GM12872 (cell line): ENCODE results near the gene PCP4.

Source experiments
- TF ChIP-seq, protein P1 (sequence below): IDR thresholded peaks from 3 replicates; pipeline ENCODE4 v1.5.1; 2011; ENCODE audit warnings: low read depth, mild to moderate bottlenecking, low read length, moderate library complexity; ENCODE audit not compliant: insufficient read depth

Gene PCP4

DNA sequence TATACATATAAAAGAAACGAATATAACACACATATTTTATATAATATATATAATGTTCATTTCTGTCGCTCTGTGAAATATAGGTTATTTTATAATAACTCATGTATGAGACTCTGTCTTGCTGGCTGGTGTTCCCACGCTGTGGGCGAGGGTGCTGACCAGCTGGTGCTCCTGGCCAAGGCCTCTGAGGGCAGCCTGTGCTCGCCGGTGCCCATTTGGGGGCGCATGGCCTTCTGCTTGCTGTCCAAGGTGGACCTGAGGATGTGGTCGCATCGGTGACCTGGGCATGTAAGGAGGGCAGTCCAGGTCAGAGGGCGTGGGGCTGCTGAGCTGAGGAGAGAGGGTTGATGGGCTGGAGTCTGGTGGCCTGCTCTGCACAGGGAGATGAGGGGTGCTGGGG is 1.1 kb upstream of the PCP4 start:
- TF ChIP-seq, protein P1, sequence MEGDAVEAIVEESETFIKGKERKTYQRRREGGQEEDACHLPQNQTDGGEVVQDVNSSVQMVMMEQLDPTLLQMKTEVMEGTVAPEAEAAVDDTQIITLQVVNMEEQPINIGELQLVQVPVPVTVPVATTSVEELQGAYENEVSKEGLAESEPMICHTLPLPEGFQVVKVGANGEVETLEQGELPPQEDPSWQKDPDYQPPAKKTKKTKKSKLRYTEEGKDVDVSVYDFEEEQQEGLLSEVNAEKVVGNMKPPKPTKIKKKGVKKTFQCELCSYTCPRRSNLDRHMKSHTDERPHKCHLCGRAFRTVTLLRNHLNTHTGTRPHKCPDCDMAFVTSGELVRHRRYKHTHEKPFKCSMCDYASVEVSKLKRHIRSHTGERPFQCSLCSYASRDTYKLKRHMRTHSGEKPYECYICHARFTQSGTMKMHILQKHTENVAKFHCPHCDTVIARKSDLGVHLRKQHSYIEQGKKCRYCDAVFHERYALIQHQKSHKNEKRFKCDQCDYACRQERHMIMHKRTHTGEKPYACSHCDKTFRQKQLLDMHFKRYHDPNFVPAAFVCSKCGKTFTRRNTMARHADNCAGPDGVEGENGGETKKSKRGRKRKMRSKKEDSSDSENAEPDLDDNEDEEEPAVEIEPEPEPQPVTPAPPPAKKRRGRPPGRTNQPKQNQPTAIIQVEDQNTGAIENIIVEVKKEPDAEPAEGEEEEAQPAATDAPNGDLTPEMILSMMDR, result no peak

DNA sequence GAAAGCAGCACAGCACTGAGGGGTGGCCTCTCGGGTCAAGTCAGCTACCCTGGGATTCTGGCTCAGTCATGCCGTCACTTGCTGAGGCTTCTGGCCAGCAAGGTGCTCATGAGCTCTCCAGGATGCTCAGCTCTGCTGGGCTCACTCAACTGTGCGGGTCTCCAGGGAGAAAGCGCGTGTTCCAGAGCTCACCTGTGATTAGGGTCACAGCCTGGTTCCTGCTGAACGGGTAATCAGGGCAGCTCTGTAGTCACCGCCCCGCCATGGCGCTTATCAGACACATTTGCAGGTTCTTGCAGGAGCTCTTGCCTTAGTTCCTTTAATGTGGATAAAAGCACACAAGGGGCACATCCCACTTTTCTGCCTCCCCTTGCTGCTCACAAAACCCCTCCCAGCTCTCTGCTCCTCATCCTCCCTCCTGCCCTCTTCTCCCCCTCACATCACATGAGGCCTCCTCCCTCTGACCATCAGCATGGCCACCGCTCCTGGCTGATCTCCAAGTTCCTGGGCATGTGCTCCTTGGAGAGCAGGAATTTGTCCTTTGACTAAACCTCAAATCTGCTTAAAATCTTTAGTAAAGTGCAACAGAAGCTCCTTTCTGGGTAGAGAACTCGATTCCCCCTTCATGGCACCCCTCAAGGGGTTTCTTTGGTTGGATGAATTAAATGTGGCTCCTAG is 2.0 kb downstream of the PCP4 start:
- TF ChIP-seq, protein P1, result no peak

DNA sequence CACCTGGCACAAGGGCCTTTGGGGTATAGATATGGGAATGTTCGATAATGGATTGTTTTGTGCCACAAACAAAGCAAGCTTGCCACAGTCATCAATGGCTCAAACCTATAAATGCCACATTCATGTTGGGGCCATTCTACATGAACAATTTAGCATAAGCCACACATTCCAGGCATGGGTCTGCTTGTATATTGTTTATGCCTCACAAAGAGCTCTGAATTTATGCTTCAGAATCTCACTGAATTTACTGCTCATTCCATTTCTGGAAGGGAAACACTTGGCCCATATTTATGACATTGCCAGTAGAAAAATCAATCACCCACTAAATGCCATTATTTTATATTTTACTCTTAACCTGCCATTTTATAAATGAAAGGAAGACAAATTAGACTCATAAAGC is 6.4 kb downstream of the PCP4 start:
- TF ChIP-seq, protein P1, result no peak

DNA sequence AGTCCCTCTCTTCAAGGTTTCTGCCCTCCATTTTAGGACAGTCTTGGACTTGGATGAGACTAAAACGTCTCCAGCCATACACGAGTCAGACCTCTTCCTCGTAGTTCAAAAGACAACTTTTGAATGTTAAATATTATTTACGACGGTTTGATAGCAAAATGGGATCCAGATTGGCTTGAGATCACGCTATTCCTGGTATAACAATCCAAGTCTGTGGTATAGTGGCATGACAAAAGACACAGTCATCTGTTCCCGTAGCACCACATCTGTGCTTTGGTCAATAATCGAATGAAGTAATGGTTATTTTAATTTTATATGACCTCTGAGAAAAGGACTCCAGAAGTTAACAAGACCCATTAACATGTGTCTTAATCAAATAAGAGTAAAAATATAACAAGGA is 7.0 kb downstream of the PCP4 start:
- TF ChIP-seq, protein P1, result no peak

DNA sequence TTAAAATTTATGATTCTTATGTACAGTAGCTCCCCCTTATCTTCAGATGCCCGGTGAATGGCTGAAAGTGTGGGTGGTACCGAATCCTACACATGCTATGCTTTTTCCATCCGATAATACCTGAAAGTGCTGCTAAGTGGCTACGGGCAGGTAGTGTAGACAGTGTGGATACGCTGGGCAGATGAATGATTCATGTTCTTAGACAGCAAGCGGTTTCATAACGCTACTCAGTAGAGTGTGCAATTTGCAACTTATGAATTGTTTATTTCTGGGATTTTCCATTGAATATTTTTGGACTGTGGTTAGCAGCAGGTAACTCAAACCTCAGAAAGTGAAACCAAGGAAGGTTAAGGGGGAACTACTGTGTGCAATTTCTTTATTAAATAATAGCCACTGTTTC is 7.5 kb downstream of the PCP4 start:
- TF ChIP-seq, protein P1, result no peak

DNA sequence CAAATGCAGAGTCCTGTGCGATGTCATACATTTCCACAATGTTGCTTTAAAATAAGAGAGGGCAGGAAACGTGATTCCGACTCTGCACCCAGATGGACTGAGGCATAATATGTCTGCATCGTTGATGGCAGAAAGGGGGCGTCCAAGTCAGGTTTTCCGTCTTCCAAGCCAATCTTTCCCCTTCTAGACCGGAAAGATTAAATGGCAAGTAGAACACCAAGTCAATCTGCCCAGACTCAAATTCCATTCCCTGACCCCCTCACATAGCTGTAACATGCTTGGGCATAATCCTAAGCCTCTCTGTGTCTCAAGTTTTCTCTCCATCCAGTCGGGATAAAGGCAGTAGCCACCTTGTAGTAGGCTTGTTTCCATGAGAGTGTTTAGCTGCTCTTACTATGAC is 14.4 kb downstream of the PCP4 start:
- TF ChIP-seq, protein P1, result no peak

DNA sequence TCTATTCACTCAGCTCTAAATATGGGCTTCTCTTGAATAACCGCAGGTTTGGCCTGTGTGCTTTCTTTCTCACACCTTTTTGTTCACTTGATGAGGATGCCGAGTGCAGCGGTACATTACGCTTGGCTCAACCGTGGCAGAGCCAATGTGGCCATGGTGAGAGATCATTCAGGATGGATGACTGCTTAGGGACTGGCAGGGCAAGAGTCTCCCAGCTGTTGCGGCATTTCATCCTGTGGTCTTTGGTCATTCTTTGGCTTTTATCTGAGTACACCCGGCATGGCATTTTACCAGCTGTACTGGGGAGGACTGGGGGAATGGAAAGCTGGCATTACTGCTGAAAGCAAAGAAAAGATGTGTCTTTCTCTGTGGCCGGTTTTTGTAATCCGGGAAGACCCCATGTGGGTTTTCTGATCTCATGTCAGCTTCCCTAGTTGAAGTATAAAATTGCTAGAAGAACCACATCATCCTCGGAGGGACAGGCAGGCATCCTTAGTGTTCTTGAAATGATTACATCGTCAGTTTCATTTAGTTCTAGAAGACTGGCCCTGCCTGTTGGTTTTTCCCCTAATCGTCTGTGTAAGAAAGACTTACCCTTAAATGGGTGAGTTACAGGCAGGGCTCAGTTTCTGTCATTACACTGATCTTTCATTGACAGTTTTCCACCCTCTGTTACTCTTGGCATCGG is 15.1 kb downstream of the PCP4 start:
- TF ChIP-seq, protein P1, result no peak
